ENCODE measurements around the gene LILRA1. TPM values are rescaled to one million over a fixed set of nuclear protein-coding genes. Genes with fewer than 3 reads are reported as not detected.
A peak's percentile ranks its signal among the peaks of the same experiment; 100 is the strongest.
"Not testable (repeated sequence)": the region's sequence is repeated elsewhere in the genome, so short reads cannot be mapped to it uniquely, and the experiment has no call there.

LILRA1 gene
- total RNA-seq, 1 experiment from 2014 or later = not detected

- H3K36me3 ChIP-seq (replicated peaks; ENCODE audit: control insufficient read depth, insufficient read depth, low read length); DNase-seq; H3K27me3 ChIP-seq (ENCODE audit: control insufficient read depth, insufficient read depth, low read length); H3K4me3 ChIP-seq (ENCODE audit: insufficient read depth, low read depth, low read length): not testable (repeated sequence)
Observed at GRCh38 chr19:54571715-54572615, 21.5 kb upstream of the LILRA1 start.

GRCh38 chr19:54572696-54573311 lies 20.6 kb upstream of the LILRA1 start:
- Histone ChIP-seq H3K4me3 (ENCODE audit: insufficient read depth, low read depth, low read length) (no peak overlapping the region), H3K36me3 (replicated peaks; ENCODE audit: control insufficient read depth, insufficient read depth, low read length) (no peaks in the 10 kb centered on the region), H3K27me3 (ENCODE audit: control insufficient read depth, insufficient read depth, low read length) (no peaks in the 10 kb centered on the region)
- DNase-seq = no peak

- DNase-seq = no peak
- Histone ChIP-seq H3K27me3 (ENCODE audit: control insufficient read depth, insufficient read depth, low read length) (no peaks in the 10 kb centered on the region), H3K36me3 (replicated peaks; ENCODE audit: control insufficient read depth, insufficient read depth, low read length) (no peaks in the 10 kb centered on the region), H3K4me3 (ENCODE audit: insufficient read depth, low read depth, low read length) (no peak within 1 kb of the TSS)
Observed at GRCh38 chr19:54573330-54573872, 20.0 kb upstream of the LILRA1 start, which contains the start of gene LILRA2. Gene LILRA2 (plus strand): TSS chr19:54573790. CDS start chr19:54573879, 89 bp downstream.

GRCh38 chr19:54574051-54574450 lies 19.4 kb upstream of the LILRA1 start:
- no peaks in the 10 kb centered on the region for H3K36me3 ChIP-seq (replicated peaks; ENCODE audit: control insufficient read depth, insufficient read depth, low read length)
- no peak overlapping the region for H3K4me3 ChIP-seq (ENCODE audit: insufficient read depth, low read depth, low read length)
- no peak for DNase-seq
- H3K27me3 ChIP-seq (ENCODE audit: control insufficient read depth, insufficient read depth, low read length) = no peaks in the 10 kb centered on the region

GRCh38 chr19:54574527-54575056 lies 18.8 kb upstream of the LILRA1 start:
- no peak for DNase-seq
- Histone ChIP-seq H3K36me3 (replicated peaks; ENCODE audit: control insufficient read depth, insufficient read depth, low read length) (no peaks in the 10 kb centered on the region), H3K27me3 (ENCODE audit: control insufficient read depth, insufficient read depth, low read length) (no peaks in the 10 kb centered on the region), H3K4me3 (ENCODE audit: insufficient read depth, low read depth, low read length) (no peak overlapping the region)

GRCh38 chr19:54575205-54575604 lies 18.2 kb upstream of the LILRA1 start:
- not testable (repeated sequence) for H3K36me3 ChIP-seq (replicated peaks; ENCODE audit: control insufficient read depth, insufficient read depth, low read length); H3K27me3 ChIP-seq (ENCODE audit: control insufficient read depth, insufficient read depth, low read length); H3K4me3 ChIP-seq (ENCODE audit: insufficient read depth, low read depth, low read length); DNase-seq

GRCh38 chr19:54576411-54576976 lies 16.9 kb upstream of the LILRA1 start:
- no peaks in the 10 kb centered on the region for H3K36me3 ChIP-seq (replicated peaks; ENCODE audit: control insufficient read depth, insufficient read depth, low read length)
- peak; percentile 49 for DNase-seq
- no peaks in the 10 kb centered on the region for H3K27me3 ChIP-seq (ENCODE audit: control insufficient read depth, insufficient read depth, low read length)
- H3K4me3 ChIP-seq (ENCODE audit: insufficient read depth, low read depth, low read length) = no peak overlapping the region

- no peaks in the 10 kb centered on the region for H3K36me3 ChIP-seq (replicated peaks; ENCODE audit: control insufficient read depth, insufficient read depth, low read length)
- no peak overlapping the region for H3K4me3 ChIP-seq (ENCODE audit: insufficient read depth, low read depth, low read length)
- DNase-seq = no peak
- no peaks in the 10 kb centered on the region for H3K27me3 ChIP-seq (ENCODE audit: control insufficient read depth, insufficient read depth, low read length)
Observed at GRCh38 chr19:54577334-54577733, 16.1 kb upstream of the LILRA1 start.

- not testable (repeated sequence) for H3K27me3 ChIP-seq (ENCODE audit: control insufficient read depth, insufficient read depth, low read length); H3K4me3 ChIP-seq (ENCODE audit: insufficient read depth, low read depth, low read length); H3K36me3 ChIP-seq (replicated peaks; ENCODE audit: control insufficient read depth, insufficient read depth, low read length); DNase-seq
Observed at GRCh38 chr19:54578268-54578667, 15.2 kb upstream of the LILRA1 start.

GRCh38 chr19:54586397-54586796 lies 7.0 kb upstream of the LILRA1 start:
- no peak for DNase-seq
- Histone ChIP-seq H3K4me3 (ENCODE audit: insufficient read depth, low read depth, low read length) (no peak overlapping the region), H3K36me3 (replicated peaks; ENCODE audit: control insufficient read depth, insufficient read depth, low read length) (no peaks in the 10 kb centered on the region), H3K27me3 (ENCODE audit: control insufficient read depth, insufficient read depth, low read length) (no peaks in the 10 kb centered on the region)

- DNase-seq = no peak
- H3K4me3 ChIP-seq (ENCODE audit: insufficient read depth, low read depth, low read length) = no peak overlapping the region
- H3K36me3 ChIP-seq (replicated peaks; ENCODE audit: control insufficient read depth, insufficient read depth, low read length) = no peaks in the 10 kb centered on the region
- no peaks in the 10 kb centered on the region for H3K27me3 ChIP-seq (ENCODE audit: control insufficient read depth, insufficient read depth, low read length)
Observed at GRCh38 chr19:54587026-54587425, 6.4 kb upstream of the LILRA1 start.

GRCh38 chr19:54593931-54594626 lies 647 bp downstream of the LILRA1 start:
- not testable (repeated sequence) for H3K36me3 ChIP-seq (replicated peaks; ENCODE audit: control insufficient read depth, insufficient read depth, low read length); DNase-seq; H3K4me3 ChIP-seq (ENCODE audit: insufficient read depth, low read depth, low read length); H3K27me3 ChIP-seq (ENCODE audit: control insufficient read depth, insufficient read depth, low read length)

GRCh38 chr19:54594737-54595136 lies 1.3 kb downstream of the LILRA1 start:
- Histone ChIP-seq H3K4me3 (ENCODE audit: insufficient read depth, low read depth, low read length) (no peak overlapping the region), H3K27me3 (ENCODE audit: control insufficient read depth, insufficient read depth, low read length) (no peaks in the 10 kb centered on the region), H3K36me3 (replicated peaks; ENCODE audit: control insufficient read depth, insufficient read depth, low read length) (no peaks in the 10 kb centered on the region)
- no peak for DNase-seq

All from H7 (cell line).